ENCODE data around the gene CWH43.

DNA sequence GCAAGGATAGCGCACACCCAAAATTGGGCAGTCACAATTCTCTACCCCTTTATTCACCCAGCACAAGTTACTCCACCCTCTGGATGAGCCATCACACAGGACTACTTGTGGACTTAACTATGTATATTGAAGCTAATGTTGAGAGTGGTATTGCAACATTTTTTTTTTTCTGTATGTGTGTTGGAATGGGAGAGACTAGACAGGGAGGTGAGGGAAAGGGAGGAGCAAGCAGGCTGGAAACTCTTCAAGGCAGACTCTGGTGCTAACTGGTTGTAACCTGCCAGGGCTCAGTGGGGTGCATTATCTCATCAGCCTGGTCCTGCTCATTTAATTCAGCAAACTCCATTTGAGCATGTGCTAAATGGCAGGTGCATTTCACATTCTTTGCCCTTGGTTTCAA, 18.4 kb upstream of the CWH43 start:
- no peak for TF ChIP-seq POLR2AphosphoS5 (IDR thresholded peaks at IDR 0.05; ENCODE audit: low read depth, low read length)
- no peak for TF ChIP-seq TAF1 (IDR thresholded peaks at IDR 0.05; ENCODE audit: borderline replicate concordance, insufficient read depth, low read length)
